Measurements from ENCODE around the gene HERC5.

DNA sequence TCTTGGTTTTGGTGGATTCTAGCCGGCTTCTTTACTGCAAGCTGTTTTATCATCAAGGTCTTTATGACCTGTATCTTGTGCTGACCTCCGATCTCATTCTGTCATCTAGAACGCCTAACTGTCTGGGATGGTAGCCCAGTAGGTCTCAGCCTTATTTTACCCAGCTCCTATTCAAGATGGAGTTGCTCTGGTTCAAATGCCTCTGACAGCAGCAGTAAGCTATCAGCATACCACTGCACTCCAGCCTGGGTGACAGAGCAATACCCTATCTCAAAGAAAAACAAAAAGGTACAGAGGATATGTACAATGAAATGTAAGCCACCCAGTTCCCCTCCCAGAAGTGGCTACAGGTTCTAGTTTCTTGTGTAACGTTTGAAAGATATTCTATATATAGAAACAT is 42.2 kb upstream of the HERC5 start:
- TF ChIP-seq POLR2A (IDR thresholded peaks at IDR 0.05) (no peak), POLR2AphosphoS5 (IDR thresholded peaks at IDR 0.05) (no peak)

All from sigmoid colon (tissue), 4 donors.